Measurements from ENCODE around the gene FBXO15. TPM values are rescaled to one million over a fixed set of nuclear protein-coding genes. Genes with fewer than 3 reads are reported as not detected.

FBXO15 gene
- total RNA-seq, 1 donor from 2014 or later, result 2.0 TPM

DNA sequence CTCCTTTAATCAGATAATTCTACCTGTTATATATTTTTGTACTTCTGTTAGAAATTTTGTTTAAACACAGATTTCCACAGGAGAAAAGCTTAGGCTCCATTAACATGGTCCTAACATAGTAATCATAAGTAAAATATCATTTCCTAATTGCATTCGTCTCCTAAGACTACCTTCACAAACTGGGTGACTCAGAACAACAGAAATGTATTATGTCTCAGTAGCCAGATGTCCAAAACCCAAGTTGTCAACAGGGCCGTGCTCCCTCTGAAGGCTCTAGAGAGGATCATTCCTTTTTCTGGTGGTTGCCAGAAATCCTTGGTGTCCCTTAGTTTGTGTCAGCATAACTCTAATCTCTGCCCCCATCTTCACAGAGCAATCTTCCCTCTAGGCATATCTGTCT is 5.4 kb downstream of the FBXO15 start:
- TF ChIP-seq, protein P1, sequence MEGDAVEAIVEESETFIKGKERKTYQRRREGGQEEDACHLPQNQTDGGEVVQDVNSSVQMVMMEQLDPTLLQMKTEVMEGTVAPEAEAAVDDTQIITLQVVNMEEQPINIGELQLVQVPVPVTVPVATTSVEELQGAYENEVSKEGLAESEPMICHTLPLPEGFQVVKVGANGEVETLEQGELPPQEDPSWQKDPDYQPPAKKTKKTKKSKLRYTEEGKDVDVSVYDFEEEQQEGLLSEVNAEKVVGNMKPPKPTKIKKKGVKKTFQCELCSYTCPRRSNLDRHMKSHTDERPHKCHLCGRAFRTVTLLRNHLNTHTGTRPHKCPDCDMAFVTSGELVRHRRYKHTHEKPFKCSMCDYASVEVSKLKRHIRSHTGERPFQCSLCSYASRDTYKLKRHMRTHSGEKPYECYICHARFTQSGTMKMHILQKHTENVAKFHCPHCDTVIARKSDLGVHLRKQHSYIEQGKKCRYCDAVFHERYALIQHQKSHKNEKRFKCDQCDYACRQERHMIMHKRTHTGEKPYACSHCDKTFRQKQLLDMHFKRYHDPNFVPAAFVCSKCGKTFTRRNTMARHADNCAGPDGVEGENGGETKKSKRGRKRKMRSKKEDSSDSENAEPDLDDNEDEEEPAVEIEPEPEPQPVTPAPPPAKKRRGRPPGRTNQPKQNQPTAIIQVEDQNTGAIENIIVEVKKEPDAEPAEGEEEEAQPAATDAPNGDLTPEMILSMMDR (IDR thresholded peaks at IDR 0.05; ENCODE audit: insufficient read depth, low read length, poor library complexity, severe bottlenecking), result no peak
- no peaks in the 10 kb centered on the region for H3K36me3 ChIP-seq (ENCODE audit: control insufficient read depth, insufficient read depth, low read length)
- H3K27me3 ChIP-seq (ENCODE audit: control insufficient read depth, insufficient read depth, low read length), result no peaks in the 10 kb centered on the region
- no peak for DNase-seq (ENCODE audit: low read depth)
- H3K4me3 ChIP-seq (ENCODE audit: low read depth, low read length), result no peak overlapping the region

DNA sequence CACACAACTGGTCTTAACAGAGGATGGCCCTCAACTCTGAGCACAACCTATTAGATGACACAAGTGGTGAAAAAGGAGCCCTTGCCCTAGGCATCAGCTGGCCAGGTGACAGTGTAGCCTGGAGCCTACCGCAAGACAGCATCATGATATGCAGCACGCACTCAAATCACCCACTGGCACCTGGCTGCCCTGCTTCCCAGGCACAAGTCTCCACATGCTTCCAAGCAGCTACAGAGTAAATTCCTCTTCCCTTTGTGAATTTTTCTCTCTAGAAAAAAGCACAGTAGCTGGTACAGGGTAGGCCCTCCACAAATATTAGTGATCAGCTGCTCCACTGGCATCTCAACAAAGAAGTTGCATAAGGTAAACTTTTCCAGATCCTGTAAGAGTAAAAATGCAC is 6.0 kb downstream of the FBXO15 start:
- no peaks in the 10 kb centered on the region for H3K36me3 ChIP-seq (ENCODE audit: control insufficient read depth, insufficient read depth, low read length)
- H3K27me3 ChIP-seq (ENCODE audit: control insufficient read depth, insufficient read depth, low read length), result no peaks in the 10 kb centered on the region
- DNase-seq (ENCODE audit: low read depth), result no peak
- no peak overlapping the region for H3K4me3 ChIP-seq (ENCODE audit: low read depth, low read length)
- TF ChIP-seq, protein P1 (IDR thresholded peaks at IDR 0.05; ENCODE audit: insufficient read depth, low read length, poor library complexity, severe bottlenecking), result no peak

DNA sequence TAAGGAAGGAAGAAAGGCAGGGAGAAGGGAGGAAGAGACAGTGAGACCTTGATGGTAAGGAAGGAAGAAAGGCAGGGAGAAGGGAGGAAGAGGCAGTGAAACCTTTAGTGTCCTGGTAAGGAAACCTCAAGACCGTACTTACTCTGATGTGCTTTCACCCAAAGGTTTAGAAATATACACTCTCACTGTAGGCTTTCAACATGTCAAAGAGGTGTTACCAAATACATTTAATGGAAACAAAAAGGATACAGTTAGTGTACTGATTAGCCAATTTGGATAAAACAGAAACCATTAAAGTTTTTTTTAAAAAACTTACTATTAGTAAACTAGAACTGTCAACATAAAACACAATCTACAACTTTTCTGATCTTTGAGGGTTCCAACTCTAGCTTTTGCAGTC is 7.1 kb downstream of the FBXO15 start:
- Histone ChIP-seq H3K36me3 (ENCODE audit: control insufficient read depth, insufficient read depth, low read length) (no peaks in the 10 kb centered on the region), H3K4me3 (ENCODE audit: low read depth, low read length) (no peak overlapping the region), H3K27me3 (ENCODE audit: control insufficient read depth, insufficient read depth, low read length) (no peaks in the 10 kb centered on the region)
- TF ChIP-seq, protein P1 (IDR thresholded peaks at IDR 0.05; ENCODE audit: insufficient read depth, low read length, poor library complexity, severe bottlenecking), result no peak
- no peak for DNase-seq (ENCODE audit: low read depth)

DNA sequence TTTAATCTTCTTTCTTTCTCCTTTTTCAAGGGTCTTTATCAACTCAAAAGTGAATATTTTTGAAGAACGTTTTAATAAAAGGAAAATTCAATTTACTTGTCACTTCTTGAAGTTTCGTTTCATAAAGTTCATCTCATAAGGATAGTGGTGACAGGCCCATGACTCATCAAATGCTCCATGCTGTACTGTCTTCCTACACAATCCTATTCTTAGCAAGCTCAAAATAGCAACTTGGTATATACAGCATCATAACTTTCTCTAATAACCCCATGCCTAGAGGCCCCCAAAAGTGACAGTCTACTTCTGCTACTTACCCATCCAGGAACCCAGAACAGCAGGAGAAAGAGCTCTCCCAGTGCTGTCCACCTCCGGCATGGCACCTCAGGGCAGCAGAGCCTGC is 7.7 kb downstream of the FBXO15 start:
- TF ChIP-seq, protein P1 (IDR thresholded peaks at IDR 0.05; ENCODE audit: insufficient read depth, low read length, poor library complexity, severe bottlenecking), result no peak
- no peaks in the 10 kb centered on the region for H3K27me3 ChIP-seq (ENCODE audit: control insufficient read depth, insufficient read depth, low read length)
- no peaks in the 10 kb centered on the region for H3K36me3 ChIP-seq (ENCODE audit: control insufficient read depth, insufficient read depth, low read length)
- no peak for DNase-seq (ENCODE audit: low read depth)
- H3K4me3 ChIP-seq (ENCODE audit: low read depth, low read length), result no peak overlapping the region

DNA sequence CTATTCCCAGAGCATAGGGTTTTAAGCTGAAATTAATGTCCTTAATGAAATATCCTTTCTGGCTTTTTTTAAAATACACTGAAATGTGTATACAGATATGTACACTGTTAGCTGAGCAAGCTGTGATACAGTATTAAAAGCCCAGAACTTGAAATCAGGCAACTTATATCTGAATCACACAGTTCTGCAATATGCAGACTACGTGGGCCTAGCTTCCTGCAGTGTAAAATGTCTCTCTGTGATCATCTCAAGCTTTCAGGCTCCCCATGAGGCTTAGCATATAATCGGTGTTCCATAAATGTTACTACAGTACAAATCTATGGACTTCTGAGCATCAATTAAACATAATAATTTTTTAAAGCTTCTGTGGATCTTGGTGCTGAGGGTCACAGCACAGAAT is 8.2 kb downstream of the FBXO15 start:
- Histone ChIP-seq H3K36me3 (ENCODE audit: control insufficient read depth, insufficient read depth, low read length) (no peaks in the 10 kb centered on the region), H3K4me3 (ENCODE audit: low read depth, low read length) (no peak overlapping the region), H3K27me3 (ENCODE audit: control insufficient read depth, insufficient read depth, low read length) (no peaks in the 10 kb centered on the region)
- DNase-seq (ENCODE audit: low read depth), result no peak
- TF ChIP-seq, protein P1 (IDR thresholded peaks at IDR 0.05; ENCODE audit: insufficient read depth, low read length, poor library complexity, severe bottlenecking), result no peak

DNA sequence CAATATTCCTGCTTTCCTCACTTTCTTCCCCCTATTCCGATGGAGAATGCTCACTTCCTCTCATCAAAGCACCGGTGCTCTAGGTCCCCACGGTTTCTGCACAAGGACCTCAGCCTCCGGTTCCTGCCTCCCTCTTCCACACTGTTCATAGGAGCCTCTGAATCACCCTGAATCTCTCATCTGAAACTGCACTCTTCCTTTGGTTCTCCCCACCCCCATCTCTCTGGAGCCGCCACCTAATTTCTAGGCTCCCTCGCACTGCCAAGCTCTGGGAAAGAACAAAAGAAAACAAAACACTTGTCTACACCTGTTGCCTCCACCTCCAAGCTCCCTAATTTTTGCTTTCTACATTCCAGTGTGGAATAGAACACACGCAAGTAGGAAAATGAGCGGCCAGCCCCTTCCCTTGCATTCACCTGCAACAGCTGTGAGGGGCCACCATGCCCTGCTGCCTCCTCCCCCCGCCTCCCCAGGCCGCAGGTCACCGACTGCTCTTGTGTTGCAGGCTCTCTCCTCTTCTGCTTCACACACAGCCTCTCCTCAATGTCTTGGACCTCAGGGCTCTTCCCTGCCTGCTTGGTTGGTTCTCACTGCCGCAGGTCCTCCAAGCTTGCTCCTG is 9.6 kb downstream of the FBXO15 start:
- DNase-seq (ENCODE audit: low read depth), result no peak
- no peaks in the 10 kb centered on the region for H3K27me3 ChIP-seq (ENCODE audit: control insufficient read depth, insufficient read depth, low read length)
- H3K36me3 ChIP-seq (ENCODE audit: control insufficient read depth, insufficient read depth, low read length), result no peaks in the 10 kb centered on the region
- no peak overlapping the region for H3K4me3 ChIP-seq (ENCODE audit: low read depth, low read length)
- TF ChIP-seq, protein P1 (IDR thresholded peaks at IDR 0.05; ENCODE audit: insufficient read depth, low read length, poor library complexity, severe bottlenecking), result no peak
